HG02571 (cell line): ENCODE results near the gene RNMT.

Experiments
- ATAC-seq: cut with Tn5 transposase; IDR thresholded peaks from one replicate; pipeline ENCODE4 v1.9.1; 2021; ENCODE audit warnings: mild to moderate bottlenecking, moderate library complexity; ENCODE audit not compliant: unreplicated experiment

RNMT gene

GRCh38 chr18:13809531-13810255, 83.2 kb downstream of the RNMT start:
- ATAC-seq: no peak

DNA sequence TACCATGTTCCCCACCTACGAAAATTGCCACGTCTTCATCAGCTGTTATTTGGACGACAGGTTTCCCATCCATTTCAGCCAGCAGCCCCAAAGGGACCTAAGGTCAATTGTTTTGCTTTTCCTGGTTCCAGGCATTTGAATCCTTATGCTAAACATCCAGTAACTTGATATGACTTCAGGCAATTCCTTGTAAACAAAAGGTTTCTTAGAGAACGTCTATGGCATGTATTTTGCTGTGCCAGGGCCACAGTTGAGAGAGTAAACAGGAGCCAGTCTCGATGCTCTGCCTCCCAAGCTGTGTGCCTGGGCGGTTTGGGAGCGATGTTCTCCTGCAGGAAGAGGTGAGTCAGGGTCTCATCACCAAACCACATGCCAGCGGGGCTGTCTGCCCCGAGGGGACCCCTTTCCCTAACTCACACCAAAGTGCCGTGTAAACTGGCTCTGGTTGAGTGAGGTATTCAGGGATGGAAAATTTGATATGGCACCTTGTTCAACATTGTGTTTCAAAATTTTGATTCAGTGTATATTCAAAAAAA, 84.5 kb downstream of the RNMT start:
- ATAC-seq: no peak

- ATAC-seq: no peak
Observed at GRCh38 chr18:13811993-13812392, 85.5 kb downstream of the RNMT start.

- ATAC-seq: peak; percentile 76
Observed at GRCh38 chr18:13813271-13813849, 86.9 kb downstream of the RNMT start.
